GM21515 (cell line): ENCODE results near the gene GUK1.
"Not testable (repeated sequence)": the region's sequence is repeated elsewhere in the genome, so short reads cannot be mapped to it uniquely, and the experiment has no call there.

Experiments used
- ATAC-seq: cut with Tn5 transposase; IDR thresholded peaks from one replicate; pipeline ENCODE4 v1.9.1; 2021; ENCODE audit not compliant: unreplicated experiment

GUK1 gene

GRCh38 chr1:228175316-228176023, 35.4 kb downstream of the GUK1 start:
- ATAC-seq = no peak

GRCh38 chr1:228176024-228176395, 35.9 kb downstream of the GUK1 start:
- ATAC-seq = no peak

GRCh38 chr1:228176461-228177182, 36.5 kb downstream of the GUK1 start:
- no peak for ATAC-seq

GRCh38 chr1:228177183-228177475, 37.0 kb downstream of the GUK1 start:
- ATAC-seq = no peak

- no peak for ATAC-seq
These were observed 37.9 kb downstream of the GUK1 start for GRCh38 chr1:228177721-228178710.

- ATAC-seq = no peak
These were observed 38.9 kb downstream of the GUK1 start for GRCh38 chr1:228178737-228179684.

GRCh38 chr1:228180271-228180958, 40.3 kb downstream of the GUK1 start:
- no peak for ATAC-seq

- no peak for ATAC-seq
These were observed 41.0 kb downstream of the GUK1 start for GRCh38 chr1:228180959-228181644.

- ATAC-seq = no peak
These were observed 41.6 kb downstream of the GUK1 start for GRCh38 chr1:228181645-228182034.

- no peak for ATAC-seq
These were observed 42.4 kb downstream of the GUK1 start for GRCh38 chr1:228182296-228183030.

GRCh38 chr1:228184152-228184551, 44.1 kb downstream of the GUK1 start:
- no peak for ATAC-seq

- no peak for ATAC-seq
These were observed 45.5 kb downstream of the GUK1 start for GRCh38 chr1:228185641-228185965.

GRCh38 chr1:228188249-228188648, 48.2 kb downstream of the GUK1 start:
- not testable (repeated sequence) for ATAC-seq

- no peak for ATAC-seq
These were observed 50.1 kb downstream of the GUK1 start for GRCh38 chr1:228190182-228190581.

- no peak for ATAC-seq
These were observed 50.7 kb downstream of the GUK1 start for GRCh38 chr1:228190778-228191177.

- no peak for ATAC-seq
These were observed 54.4 kb downstream of the GUK1 start for GRCh38 chr1:228194436-228194835.

- no peak for ATAC-seq
These were observed 55.1 kb downstream of the GUK1 start for GRCh38 chr1:228194921-228195812.
